Endothelial cell of umbilical vein (primary cell): Measurements from ENCODE around the gene NMNAT3. TPM values are rescaled to one million over a fixed set of nuclear protein-coding genes. Genes with fewer than 3 reads are reported as not detected.

Source experiments
- BruUV-seq: library from RNA; stranded (reverse); fragments of 400-500 nt; replicated peaks from 2 replicates; lab custom pipeline; 2021; lab: Mats Ljungman, UMichigan
- CTCF ChIA-PET: fragments of 300-600, 350-600 bp; sonication (Branson Sonifier 250); formaldehyde crosslinking; loops from one replicate; lab custom pipeline; 2021; ENCODE audit warnings: antibody characterized with exemption, inconsistent platforms; lab: Charles Lee
- POLR2A ChIA-PET: fragments of 300-600, 350-600 bp; sonication (Branson Sonifier 250); formaldehyde crosslinking; loops from one replicate; lab custom pipeline; 2021; ENCODE audit warnings: antibody characterized with exemption, inconsistent platforms; lab: Charles Lee
- DNase-seq: peaks from one replicate; pipeline ENCODE4 v3.0.0-alpha.2; 2011; ENCODE audit warnings: low read depth, low spot score
- FAIRE-seq: peaks from 2 replicates; lab custom pipeline; 2011; peaks lifted over from hg19 to GRCh38; lab: Jason Lieb, UNC
- H2AFZ ChIP-seq: 2 replicates; pipeline ENCODE4 v1.6.0; 2012; ENCODE audit warnings: low read depth, low read length, control low read depth, inconsistent platforms
- H3K27ac ChIP-seq: 2 replicates; pipeline ENCODE4 v1.5.1; 2011; ENCODE audit warnings: low read depth, mild to moderate bottlenecking, control low read depth, low read length, moderate library complexity; ENCODE audit not compliant: insufficient read depth
- H3K27me3 ChIP-seq, 2 experiments: 2 replicates each; pipeline versions ENCODE4 v1.6.0 to v1.6.1; 2011; ENCODE audit warnings: low read length in 2 of 2, mixed read lengths in 1 of 2; ENCODE audit not compliant: control insufficient read depth in 2 of 2, insufficient read depth in 2 of 2
- H3K36me3 ChIP-seq, 2 experiments: 2 replicates in 1 of 2; 3 replicates in 1 of 2; pipeline ENCODE4 v1.5.1; 2011; ENCODE audit warnings: low read length in 2 of 2, mild to moderate bottlenecking in 1 of 2, moderate library complexity in 1 of 2; ENCODE audit not compliant: control insufficient read depth in 2 of 2, insufficient read depth in 2 of 2; ENCODE audit errors: extremely low read depth in 1 of 2
- H3K4me1 ChIP-seq: 3 replicates; pipeline ENCODE4 v1.5.1; 2011; ENCODE audit warnings: mild to moderate bottlenecking, low read length; ENCODE audit not compliant: control insufficient read depth, insufficient read depth; ENCODE audit errors: extremely low read depth
- H3K4me2 ChIP-seq: 2 replicates; pipeline ENCODE4 v1.6.1; 2011; ENCODE audit warnings: low read length, control low read depth, mixed read lengths; ENCODE audit not compliant: insufficient read depth
- H3K4me3 ChIP-seq, 3 experiments: fragments of 200-600 bp in 1 of 3; sonication (generic), shearing (Covaris generic) in 1 of 3; replicated peaks in 1 of 3; 2 replicates each; pipeline ENCODE4 v1.5.1; 2011 to 2016; ENCODE audit warnings: control low read depth in 3 of 3, low read length in 3 of 3, mild to moderate bottlenecking in 2 of 3, inconsistent platforms in 1 of 3, low read depth in 1 of 3, moderate library complexity in 1 of 3; ENCODE audit not compliant: insufficient read depth in 1 of 3
- H3K79me2 ChIP-seq: 2 replicates; pipeline ENCODE4 v1.6.0; 2012; ENCODE audit warnings: low read length, inconsistent platforms; ENCODE audit not compliant: control insufficient read depth, insufficient read depth
- H3K9ac ChIP-seq: replicated peaks from 2 replicates; pipeline ENCODE3; 2011; ENCODE audit warnings: low read length, control low read depth; ENCODE audit not compliant: insufficient read depth; ENCODE audit errors: extremely low read depth
- H3K9me1 ChIP-seq: replicated peaks from 3 replicates; pipeline ENCODE4 v1.6.0; 2011; ENCODE audit warnings: mild to moderate bottlenecking, low read length; ENCODE audit not compliant: control insufficient read depth, insufficient read depth; ENCODE audit errors: extremely low read depth
- H3K9me3 ChIP-seq: replicated peaks from 2 replicates; pipeline ENCODE4 v1.5.1; 2012; ENCODE audit warnings: low read length, inconsistent platforms; ENCODE audit not compliant: control insufficient read depth, insufficient read depth
- H4K20me1 ChIP-seq: replicated peaks from 2 replicates; pipeline ENCODE3; 2011; ENCODE audit warnings: mild to moderate bottlenecking, low read length; ENCODE audit not compliant: control insufficient read depth, insufficient read depth; ENCODE audit errors: extremely low read depth
- CTCF ChIP-seq, 2 donors: IDR thresholded peaks; 1 replicate in 1 of 2; 2 replicates in 1 of 2; pipeline ENCODE4 v1.5.1; 2011; ENCODE audit warnings: low read length in 2 of 2, mild to moderate bottlenecking in 2 of 2, moderate library complexity in 2 of 2, control low read depth in 1 of 2, inconsistent platforms in 1 of 2, low read depth in 1 of 2; ENCODE audit not compliant: insufficient read depth in 1 of 2; ENCODE audit errors: extremely low read depth in 1 of 2
- EZH2 ChIP-seq: IDR thresholded peaks from 2 replicates; pipeline ENCODE4 v1.6.1; 2012; ENCODE audit warnings: borderline replicate concordance, low read depth, mild to moderate bottlenecking, moderate library complexity, low read length, inconsistent platforms; ENCODE audit not compliant: severe bottlenecking
- FOS ChIP-seq: IDR thresholded peaks from 2 replicates; pipeline ENCODE4 v1.6.1; 2011; ENCODE audit warnings: mild to moderate bottlenecking, low read length, moderate library complexity, borderline replicate concordance; ENCODE audit not compliant: insufficient read depth
- GATA2 ChIP-seq: IDR thresholded peaks from 2 replicates; pipeline ENCODE4 v1.7.0; 2011; ENCODE audit warnings: low read depth, mild to moderate bottlenecking, moderate library complexity, mixed read lengths, low read length; ENCODE audit not compliant: insufficient read length, insufficient read depth
- JUN ChIP-seq: IDR thresholded peaks from 2 replicates; pipeline ENCODE4 v1.6.1; 2011; ENCODE audit warnings: borderline replicate concordance, low read depth; ENCODE audit not compliant: insufficient read length, insufficient read depth
- MAX ChIP-seq: IDR thresholded peaks from 2 replicates; pipeline ENCODE4 v1.6.1; 2011; ENCODE audit not compliant: insufficient read depth, insufficient read length
- MYC ChIP-seq: IDR thresholded peaks from one replicate; pipeline ENCODE4 v1.6.1; 2011; ENCODE audit warnings: mild to moderate bottlenecking, low read depth, low read length
- POLR2A ChIP-seq: IDR thresholded peaks from 2 replicates; pipeline ENCODE4 v1.6.1; 2012; ENCODE audit warnings: low read depth, mild to moderate bottlenecking, control low read depth, low read length
- POLR2AphosphoS5 ChIP-seq: IDR thresholded peaks from 2 replicates; pipeline ENCODE4 v1.6.1; 2012; ENCODE audit warnings: low read depth, mild to moderate bottlenecking, control low read depth, low read length, moderate library complexity; ENCODE audit not compliant: insufficient read depth
- dilution Hi-C: fragments of 300-500 bp; cut with MboI; formaldehyde crosslinking; loops from one replicate; pipeline ENCODE4 v1.15.0; 2019; ENCODE audit warnings: low sequenced_read_pairs; ENCODE audit not compliant: extremely low pct_ligation_motif_present
- intact Hi-C: fragments of 100-400 bp; cut with micrococcal nuclease; formaldehyde crosslinking; loops from one replicate; pipeline ENCODE4 v1.10.0; 2022
- polyA plus RNA-seq, 4 experiments: library from polyadenylated mRNA; depleted of rRNA in 3 of 4; stranded (reverse) in 3 of 4; unstranded in 1 of 4; fragments of >200 nt; gene quantifications; 2 replicates each; pipeline versions ENCODE4 v1.2.1 to v1.2.3, GENCODE V29; 2011 to 2012; ENCODE audit warnings: missing spikeins in 1 of 4
- total RNA-seq: library from RNA; stranded (reverse); gene quantifications from 2 replicates; pipeline ENCODE4 v1.2.3, GENCODE V29; 2021

Gene NMNAT3
- total and polyA plus RNA-seq, 2 donors (not counting 3 experiments of a cell fraction or from before 2014, with no cell fraction given), result 0.59 to 0.60 TPM

GRCh38 chr3:139630542-139630941, 47.2 kb downstream of the NMNAT3 start:
- Histone ChIP-seq H3K4me2 (no peak overlapping the region), H3K9ac (no peak overlapping the region), H3K79me2 (no peaks in the 10 kb centered on the region), H2AFZ (no peak overlapping the region), H4K20me1 (no peaks in the 10 kb centered on the region), H3K27ac (no peak overlapping the region), H3K9me1 (no peaks in the 10 kb centered on the region), H3K4me3 (no peak overlapping the region), H3K36me3 (no peaks in the 10 kb centered on the region), H3K4me1 (no peaks in the 10 kb centered on the region), H3K27me3 (no peaks in the 10 kb centered on the region), H3K9me3 (no peaks in the 10 kb centered on the region)
- intact Hi-C loops (no loop called here), dilution Hi-C loops (no loop called here)
- ChIA-PET POLR2A (no interaction called here), CTCF (no interaction called here)
- TF ChIP-seq FOS (no peak), CTCF (IDR thresholded peaks at IDR 0.05; ENCODE audit: extremely low read depth in 1 of 2, insufficient read depth in 1 of 2, low read depth in 1 of 2, low read length in 2 of 2) (no peak)
- no peak for DNase-seq
- BruUV-seq, result no TSS peak
- no peak for FAIRE-seq

GRCh38 chr3:139629033-139629432, 48.7 kb downstream of the NMNAT3 start:
- DNase-seq (no peak), FAIRE-seq (no peak)
- dilution Hi-C loops (no loop called here), intact Hi-C loops (no loop called here)
- ChIA-PET CTCF (no interaction called here), POLR2A (no interaction called here)
- H3K79me2 ChIP-seq, result no peaks in the 10 kb centered on the region
- H3K4me1 ChIP-seq, result no peaks in the 10 kb centered on the region
- no peaks in the 10 kb centered on the region for H3K27me3 ChIP-seq
- H2AFZ ChIP-seq, result no peak overlapping the region
- no peak overlapping the region for H3K9ac ChIP-seq
- no peaks in the 10 kb centered on the region for H4K20me1 ChIP-seq
- H3K27ac ChIP-seq, result no peak overlapping the region
- H3K36me3 ChIP-seq, result no peaks in the 10 kb centered on the region
- H3K4me2 ChIP-seq, result no peak overlapping the region
- no peak overlapping the region for H3K4me3 ChIP-seq
- no TSS peak for BruUV-seq
- TF ChIP-seq POLR2AphosphoS5 (no peak), POLR2A (no peak), GATA2 (no peak), FOS (no peak), JUN (no peak), EZH2 (no peak), CTCF (IDR thresholded peaks at IDR 0.05; ENCODE audit: extremely low read depth in 1 of 2, insufficient read depth in 1 of 2, low read depth in 1 of 2, low read length in 2 of 2) (no peak), MAX (no peak), MYC (no peak)
- no peaks in the 10 kb centered on the region for H3K9me3 ChIP-seq
- H3K9me1 ChIP-seq, result no peaks in the 10 kb centered on the region
